DOHH2 (cell line): ENCODE data around the gene DACH1.

Source experiments
- CTCF ChIP-seq: fragments of 200-600 bp; sonication (generic); IDR thresholded peaks from one replicate; pipeline ENCODE4 v1.5.1; 2014; ENCODE audit warnings: antibody characterized with exemption, mild to moderate bottlenecking, low read depth, low read length; ENCODE audit not compliant: poor library complexity, severe bottlenecking
- EZH2phosphoT487 ChIP-seq: fragments of 200-600 bp; sonication (generic); IDR thresholded peaks from 2 replicates; pipeline ENCODE4 v1.6.1; 2017; ENCODE audit warnings: borderline replicate concordance, mild to moderate bottlenecking, antibody characterized with exemption, low read length, moderate library complexity, mixed read lengths

GRCh38 chr13:71879808-71880344, 12.9 kb upstream of the DACH1 start:
- TF ChIP-seq CTCF (no peak), EZH2phosphoT487 (no peak)
